Measurements from ENCODE around the gene R3HDM2.

- TF ChIP-seq POLR2AphosphoS5 (IDR thresholded peaks at IDR 0.05) (no peak), CTCF (IDR thresholded peaks at IDR 0.05) (no peak), POLR2A (IDR thresholded peaks at IDR 0.05) (no peak), EP300 (IDR thresholded peaks at IDR 0.05) (no peak)
Observed at GRCh38 chr12:57444744-57445143, 13.9 kb upstream of the R3HDM2 start.

All from suprapubic skin (tissue), 4 donors.